Endodermal cell (in vitro differentiated cells): ENCODE data around the gene PPP1R1B. TPM values are rescaled to one million over a fixed set of nuclear protein-coding genes. Genes with fewer than 3 reads are reported as not detected.

Experiments
- DNase-seq: peaks from one replicate; pipeline ENCODE4 v3.0.0-alpha.2; 2017
- H3K27ac ChIP-seq: 2 replicates; pipeline ENCODE4 v1.5.1; 2013; ENCODE audit warnings: mild to moderate bottlenecking, low read depth, low read length, moderate library complexity
- H3K27me3 ChIP-seq: 2 replicates; pipeline ENCODE4 v1.6.1; 2013; ENCODE audit warnings: mild to moderate bottlenecking, low read length, moderate library complexity; ENCODE audit not compliant: insufficient read depth, control insufficient read depth, poor library complexity, severe bottlenecking
- H3K36me3 ChIP-seq: 2 replicates; pipeline ENCODE4 v1.7.0; 2013; ENCODE audit warnings: mild to moderate bottlenecking, low read length, moderate library complexity; ENCODE audit not compliant: control insufficient read depth, insufficient read depth
- H3K4me1 ChIP-seq: one replicate; pipeline ENCODE4 v1.7.0; 2013; ENCODE audit warnings: low read length; ENCODE audit not compliant: control insufficient read depth, insufficient read depth
- H3K4me3 ChIP-seq: 2 replicates; pipeline ENCODE4 v1.5.1; 2013; ENCODE audit warnings: mild to moderate bottlenecking, low read length, moderate library complexity
- H3K9ac ChIP-seq: 2 replicates; pipeline ENCODE4 v1.6.1; 2013; ENCODE audit warnings: mild to moderate bottlenecking, low read length, moderate library complexity; ENCODE audit not compliant: poor library complexity, severe bottlenecking; ENCODE audit errors: extremely low read depth
- H3K9me3 ChIP-seq: 2 replicates; pipeline ENCODE4 v1.6.1; 2013; ENCODE audit warnings: mild to moderate bottlenecking, low read length, moderate library complexity; ENCODE audit not compliant: control insufficient read depth
- H3K27ac Mint-ChIP-seq: 2 replicates; pipeline ENCODE4 v1.8.0; 2020; ENCODE audit warnings: mixed read lengths
- H3K27me3 Mint-ChIP-seq: 2 replicates; pipeline ENCODE4 v1.8.0; 2021; ENCODE audit warnings: mild to moderate bottlenecking, mixed read lengths; ENCODE audit not compliant: insufficient read depth
- H3K36me3 Mint-ChIP-seq: 2 replicates; pipeline ENCODE4 v1.8.0; 2020; ENCODE audit warnings: low read depth, mixed read lengths
- H3K4me1 Mint-ChIP-seq: 2 replicates; pipeline ENCODE4 v1.8.0; 2020; ENCODE audit warnings: mixed read lengths
- H3K4me3 Mint-ChIP-seq: 2 replicates; pipeline ENCODE4 v1.8.0; 2020; ENCODE audit warnings: mild to moderate bottlenecking, moderate library complexity, mixed read lengths
- H3K9me3 Mint-ChIP-seq: 2 replicates; pipeline ENCODE4 v1.8.0; 2020; ENCODE audit warnings: mild to moderate bottlenecking, mixed read lengths
- WGBS, 2 experiments: methylation state at CpG; one replicate each; pipeline versions ENCODE4 v1.1.5 to v1.1.7; 2013; ENCODE audit warnings: missing lambda C conversion rate in 2 of 2, mixed read lengths in 1 of 2; ENCODE audit not compliant: insufficient coverage in 1 of 2, insufficient read length in 1 of 2; 5-methylcytosine and 5-hydroxymethylcytosine counted together
- total RNA-seq, 2 donors: library from RNA; stranded (reverse); fragmentation: NEBNext Ultra II Directional in 1 of 2; extraction: Animal tissue kit (Norgen Biotek cat#: 25700) in 1 of 2; gene quantifications; 2 replicates in 1 of 2; 3 replicates in 1 of 2; pipeline ENCODE4 v1.2.1, GENCODE V29; 2021
- TF ChIP-seq, protein P1 (sequence below): fragments of 200-600 bp; sonication (generic); conservative IDR thresholded peaks from 2 replicates; pipeline ENCODE4 v1.5.0; 2021; ENCODE audit warnings: antibody characterized with exemption, mild to moderate bottlenecking

Gene PPP1R1B
- total RNA-seq, 2 donors from 2014 or later = 1.0 to 2.1 TPM

DNA sequence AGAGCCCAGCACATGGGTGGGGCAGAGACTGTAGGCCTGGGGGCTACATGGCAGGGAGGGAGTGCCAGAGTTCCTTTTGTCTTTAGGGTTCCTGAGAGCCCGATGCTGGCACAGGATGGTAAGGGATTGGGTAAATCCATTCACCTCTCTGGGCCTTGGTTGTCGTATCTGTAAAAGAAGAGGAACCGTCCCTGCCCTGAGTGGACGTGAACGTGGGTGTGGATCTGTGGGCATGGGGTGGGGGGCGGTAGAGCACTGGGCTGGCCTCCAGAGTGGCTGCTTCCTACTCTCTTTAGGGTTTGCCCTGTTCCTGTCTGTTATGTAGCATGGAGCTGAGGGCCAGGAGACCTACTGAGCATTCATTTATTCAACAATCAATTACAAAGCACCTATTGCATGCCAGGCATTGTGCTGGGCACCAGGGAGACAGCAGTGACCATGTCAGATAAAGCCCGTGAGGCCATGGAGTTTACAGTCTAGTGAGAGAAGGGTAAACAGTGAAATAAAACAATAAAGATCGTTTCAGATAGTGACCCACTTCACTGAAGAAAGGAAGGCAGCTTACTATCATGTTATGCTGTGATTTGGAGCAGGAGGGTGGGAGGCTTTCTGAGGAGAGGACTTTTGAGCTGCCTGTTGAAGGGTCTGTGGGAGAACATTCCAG is 25.3 kb downstream of the PPP1R1B start:
- whole genome bisulfite sequencing, 2 experiments = 75 to 78% methylated on average over 5 to 8 of the region's 8 CpGs
- Mint-ChIP-seq H3K27ac (peak overlapping the region; percentile 92), H3K9me3 (no peaks in the 10 kb centered on the region), H3K4me3 (no peak overlapping the region), H3K27me3 (no peaks in the 10 kb centered on the region), H3K36me3 (peaks cover 13% of the 10 kb centered on the region), H3K4me1 (peaks cover 24% of the 10 kb centered on the region)
- Histone ChIP-seq H3K9ac (peak overlapping the region; percentile 32), H3K4me1 (peaks cover 16% of the 10 kb centered on the region), H3K27me3 (no peaks in the 10 kb centered on the region), H3K9me3 (no peaks in the 10 kb centered on the region), H3K36me3 (no peaks in the 10 kb centered on the region), H3K27ac (peak overlapping the region; percentile 93), H3K4me3 (no peak overlapping the region)
- TF ChIP-seq, protein P1, sequence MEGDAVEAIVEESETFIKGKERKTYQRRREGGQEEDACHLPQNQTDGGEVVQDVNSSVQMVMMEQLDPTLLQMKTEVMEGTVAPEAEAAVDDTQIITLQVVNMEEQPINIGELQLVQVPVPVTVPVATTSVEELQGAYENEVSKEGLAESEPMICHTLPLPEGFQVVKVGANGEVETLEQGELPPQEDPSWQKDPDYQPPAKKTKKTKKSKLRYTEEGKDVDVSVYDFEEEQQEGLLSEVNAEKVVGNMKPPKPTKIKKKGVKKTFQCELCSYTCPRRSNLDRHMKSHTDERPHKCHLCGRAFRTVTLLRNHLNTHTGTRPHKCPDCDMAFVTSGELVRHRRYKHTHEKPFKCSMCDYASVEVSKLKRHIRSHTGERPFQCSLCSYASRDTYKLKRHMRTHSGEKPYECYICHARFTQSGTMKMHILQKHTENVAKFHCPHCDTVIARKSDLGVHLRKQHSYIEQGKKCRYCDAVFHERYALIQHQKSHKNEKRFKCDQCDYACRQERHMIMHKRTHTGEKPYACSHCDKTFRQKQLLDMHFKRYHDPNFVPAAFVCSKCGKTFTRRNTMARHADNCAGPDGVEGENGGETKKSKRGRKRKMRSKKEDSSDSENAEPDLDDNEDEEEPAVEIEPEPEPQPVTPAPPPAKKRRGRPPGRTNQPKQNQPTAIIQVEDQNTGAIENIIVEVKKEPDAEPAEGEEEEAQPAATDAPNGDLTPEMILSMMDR = no peak
- DNase-seq = no peak

DNA sequence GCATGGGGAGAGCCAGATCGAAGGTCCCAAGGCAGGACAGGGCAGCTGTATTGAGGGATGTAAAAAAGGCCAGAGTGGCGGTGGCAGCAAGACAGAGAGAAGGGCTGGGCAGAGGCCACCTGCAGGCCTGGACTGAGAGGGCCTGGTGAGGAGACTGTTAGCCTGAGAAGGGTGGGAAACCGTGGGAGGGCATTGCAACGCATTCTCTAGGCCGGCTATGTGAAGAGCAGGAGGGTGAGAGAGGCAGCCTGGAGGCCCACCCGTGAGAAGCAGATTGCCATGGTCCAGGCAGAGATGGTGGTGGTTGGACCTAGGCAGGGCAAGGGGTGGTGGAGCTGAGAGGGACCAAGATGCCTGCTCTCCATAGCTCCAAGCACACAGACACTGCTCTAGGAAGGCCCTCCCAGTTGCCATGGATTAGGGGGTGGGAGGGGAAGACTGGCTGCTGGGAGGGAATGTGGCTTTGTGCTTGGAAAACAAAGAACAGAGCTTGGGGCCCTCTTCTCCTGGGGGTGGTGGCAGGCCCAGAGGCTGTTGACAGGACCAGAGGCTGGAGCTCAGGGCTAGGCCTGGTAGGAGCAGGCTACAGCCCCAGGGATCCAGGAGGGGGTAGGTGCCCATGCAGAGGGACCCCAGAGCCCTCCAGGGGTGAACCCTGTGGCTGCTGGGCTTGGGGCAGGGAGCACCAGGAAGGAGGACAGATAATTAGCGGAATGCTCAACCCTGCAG is 26.0 kb downstream of the PPP1R1B start:
- Mint-ChIP-seq H3K4me1 (peaks cover 24% of the 10 kb centered on the region), H3K27ac (peak overlapping the region; percentile 92), H3K9me3 (no peaks in the 10 kb centered on the region), H3K27me3 (no peaks in the 10 kb centered on the region), H3K4me3 (no peak overlapping the region), H3K36me3 (peaks cover 14% of the 10 kb centered on the region)
- no peaks in the 10 kb centered on the region for H3K36me3 ChIP-seq
- H3K4me3 ChIP-seq = no peak overlapping the region
- peak; percentile 91 for DNase-seq
- no peaks in the 10 kb centered on the region for H3K9me3 ChIP-seq
- H3K27me3 ChIP-seq = no peaks in the 10 kb centered on the region
- peak overlapping the region; percentile 32 for H3K9ac ChIP-seq
- peaks cover 16% of the 10 kb centered on the region for H3K4me1 ChIP-seq
- H3K27ac ChIP-seq = peak overlapping the region; percentile 93
- TF ChIP-seq, protein P1 = peak; percentile 30
- 38 to 64% methylated on average over 6 to 7 of the region's 7 CpGs for WGBS, 2 experiments

DNA sequence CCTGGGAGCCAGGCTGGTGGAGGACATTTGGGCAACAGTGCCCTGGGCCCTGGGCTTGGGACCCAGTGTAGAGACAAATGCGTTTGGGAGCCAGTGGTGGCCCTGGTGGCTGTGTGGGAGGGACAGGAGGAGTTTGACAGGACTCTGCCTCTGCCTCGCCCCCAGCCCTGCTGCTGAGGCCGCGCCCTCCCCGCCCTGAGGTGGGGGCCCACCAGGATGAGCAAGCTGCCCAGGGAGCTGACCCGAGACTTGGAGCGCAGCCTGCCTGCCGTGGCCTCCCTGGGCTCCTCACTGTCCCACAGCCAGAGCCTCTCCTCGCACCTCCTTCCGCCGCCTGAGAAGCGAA is 26.5 kb downstream of the PPP1R1B start:
- TF ChIP-seq, protein P1 = no peak
- Histone ChIP-seq H3K27ac (peak overlapping the region; percentile 93), H3K9ac (peak overlapping the region; percentile 32), H3K27me3 (no peaks in the 10 kb centered on the region), H3K4me3 (no peak overlapping the region), H3K9me3 (no peaks in the 10 kb centered on the region), H3K36me3 (no peaks in the 10 kb centered on the region), H3K4me1 (peaks cover 16% of the 10 kb centered on the region)
- WGBS, 2 experiments = 74 to 87% methylated on average over 9 to 12 of the region's 12 CpGs
- H3K9me3 Mint-ChIP-seq = no peaks in the 10 kb centered on the region
- DNase-seq = no peak
- H3K27ac Mint-ChIP-seq = peak overlapping the region; percentile 92
- H3K4me1 Mint-ChIP-seq = peaks cover 24% of the 10 kb centered on the region
- H3K36me3 Mint-ChIP-seq = peaks cover 17% of the 10 kb centered on the region
- H3K27me3 Mint-ChIP-seq = no peaks in the 10 kb centered on the region
- peak overlapping the region; percentile 27 for H3K4me3 Mint-ChIP-seq
